GM13977 (cell line): ENCODE results near the gene IQCM.

Experiments used
- DNase-seq: peaks from one replicate; pipeline ENCODE4 v3.0.0; 2012; ENCODE audit warnings: low spot score
- CTCF ChIP-seq: IDR thresholded peaks from 2 replicates; pipeline ENCODE4 v1.5.1; 2012; ENCODE audit warnings: mild to moderate bottlenecking, control low read depth; ENCODE audit not compliant: insufficient read depth; ENCODE audit errors: extremely low read depth, missing control alignments
- in situ Hi-C: fragments of 300-500 bp; cut with MboI; formaldehyde crosslinking; loops from one replicate; pipeline ENCODE4 v1.12.0; 2022; ENCODE audit warnings: low sequenced_read_pairs, low pct_unique_long_range_greater_than_20kb, mixed read lengths, inconsistent platforms; ENCODE audit not compliant: unreplicated experiment

IQCM gene

GRCh38 chr4:149676076-149676475 lies 139.6 kb downstream of the IQCM start:
- no peak for TF ChIP-seq CTCF
- in situ Hi-C loops = no loop called here
- no peak for DNase-seq

DNA sequence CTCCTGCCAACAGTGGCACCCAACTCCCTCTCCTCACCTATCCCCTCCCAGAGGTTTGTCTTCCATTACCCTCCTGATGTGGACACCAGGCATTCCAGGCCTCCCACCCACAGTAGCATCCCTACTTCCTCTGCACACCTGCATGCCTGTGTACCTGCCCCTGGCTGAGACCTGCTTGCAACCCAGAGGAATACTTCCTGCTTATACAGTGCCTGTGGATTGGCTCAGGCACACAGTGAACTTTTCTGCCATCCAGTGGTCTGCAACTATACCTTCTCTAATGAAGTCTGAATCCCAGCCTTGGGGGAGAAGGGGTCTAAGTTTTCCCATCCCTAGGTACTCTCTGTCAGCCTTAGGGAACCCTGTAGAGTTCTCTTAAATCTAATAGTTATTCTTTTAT lies 169.9 kb downstream of the IQCM start:
- TF ChIP-seq CTCF = no peak
- in situ Hi-C loops = no loop called here
- DNase-seq = no peak

GRCh38 chr4:149638073-149638472 lies 177.6 kb downstream of the IQCM start:
- no peak for TF ChIP-seq CTCF
- in situ Hi-C loops = no loop called here
- DNase-seq = no peak

DNA sequence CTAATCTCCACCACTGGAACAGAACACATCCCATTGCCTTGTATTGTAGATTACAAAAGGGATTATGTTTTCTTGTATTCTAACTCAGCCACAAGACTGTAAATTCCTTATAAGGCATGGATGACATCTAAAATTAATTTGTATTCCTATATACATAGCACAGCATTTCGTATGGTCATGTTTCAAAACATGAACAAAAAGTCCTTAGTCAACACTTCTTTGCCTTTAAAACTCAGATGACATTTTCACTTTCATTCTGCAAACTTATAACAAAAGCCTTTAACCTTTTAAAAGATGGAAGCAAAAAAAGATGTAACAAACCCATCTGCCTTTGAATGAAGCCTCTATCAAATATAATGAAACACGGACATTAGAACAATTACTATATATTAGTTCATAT lies 181.3 kb downstream of the IQCM start:
- in situ Hi-C loops = no loop called here
- DNase-seq = no peak
- TF ChIP-seq CTCF = no peak

DNA sequence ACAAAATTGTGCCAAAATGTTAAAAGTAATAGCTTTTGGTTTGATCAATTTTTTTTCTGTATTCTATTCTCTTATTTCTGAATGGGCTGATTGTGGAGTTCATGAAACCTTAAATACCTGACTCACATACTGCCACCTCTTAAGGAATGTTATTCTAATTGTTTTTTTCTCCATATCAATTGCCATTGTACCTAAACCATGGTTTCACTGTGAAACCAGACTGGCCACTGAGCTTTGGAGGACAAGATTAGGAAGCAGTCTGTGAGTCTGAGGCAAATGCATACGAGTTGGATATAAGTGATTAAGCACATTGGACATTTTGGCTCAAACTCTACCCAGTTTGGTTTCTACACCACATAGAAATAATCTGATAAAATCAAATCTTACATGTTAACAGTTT lies 184.0 kb downstream of the IQCM start:
- in situ Hi-C loops = no loop called here
- no peak for TF ChIP-seq CTCF
- DNase-seq = no peak

- no peak for DNase-seq
- in situ Hi-C loops = no loop called here
- no peak for TF ChIP-seq CTCF
Observed at GRCh38 chr4:149630064-149630463, 185.6 kb downstream of the IQCM start.
